ENCODE results near the gene CYP2J2.
A peak's percentile ranks its signal among the peaks of the same experiment; 100 is the strongest.
"Not testable (repeated sequence)": the region's sequence is repeated elsewhere in the genome, so short reads cannot be mapped to it uniquely, and the experiment has no call there.

Gene CYP2J2

DNA sequence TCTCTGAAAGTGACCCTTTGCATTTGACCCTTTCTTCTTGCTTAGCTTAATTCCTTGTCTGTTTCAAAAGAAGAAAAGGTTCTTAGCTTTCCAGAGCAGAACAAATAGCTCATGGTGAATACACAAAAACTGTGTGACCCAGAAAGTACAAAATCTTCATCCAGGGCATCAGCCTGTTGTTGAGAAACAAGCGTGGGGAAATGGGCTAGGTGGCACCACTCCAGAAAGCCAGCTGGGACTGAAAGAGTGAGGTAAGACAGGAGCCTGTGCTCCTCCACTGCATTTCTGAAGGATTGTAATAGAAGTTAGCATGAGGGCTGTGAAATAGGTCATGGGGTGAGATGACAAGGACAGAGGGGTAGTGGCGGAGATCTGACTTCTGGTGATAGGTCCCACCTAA is 45.8 kb downstream of the CYP2J2 start:
- peak in 4 of 42 donors; percentile 15 to 47 (median 18) for DNase-seq
- intact Hi-C loops (cut with DNase I) = loop anchor here (5.0 kb wide), 1 partner anchor 67 kb away; no protein-coding TSS in a partner anchor

DNA sequence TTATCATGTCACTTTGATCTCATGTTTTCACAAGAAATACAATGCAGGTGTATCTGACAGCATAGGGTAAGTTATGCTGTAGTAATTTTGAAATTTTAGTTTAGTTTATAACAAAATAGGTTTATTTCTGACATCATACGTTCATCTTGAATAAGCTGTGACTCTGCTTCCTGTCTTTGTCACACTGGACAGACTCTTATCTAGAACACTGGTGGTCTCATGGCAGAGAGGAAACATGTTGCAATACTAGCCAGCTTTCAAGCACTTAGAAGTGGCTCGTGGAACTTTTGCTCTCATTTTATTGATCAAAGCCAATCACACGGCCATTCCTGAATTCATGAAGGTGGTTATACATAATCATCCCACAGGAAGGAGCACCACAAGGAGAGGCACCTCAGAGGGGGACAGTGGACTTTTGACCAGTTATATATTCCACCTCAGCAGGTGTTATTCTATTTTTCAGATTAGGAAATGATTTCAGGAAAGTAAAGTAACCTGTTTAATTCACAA is 46.5 kb downstream of the CYP2J2 start:
- no peak for DNase-seq
- intact Hi-C loops (cut with DNase I) = loop anchor here (5.0 kb wide), 1 partner anchor 67 kb away; no protein-coding TSS in a partner anchor

DNA sequence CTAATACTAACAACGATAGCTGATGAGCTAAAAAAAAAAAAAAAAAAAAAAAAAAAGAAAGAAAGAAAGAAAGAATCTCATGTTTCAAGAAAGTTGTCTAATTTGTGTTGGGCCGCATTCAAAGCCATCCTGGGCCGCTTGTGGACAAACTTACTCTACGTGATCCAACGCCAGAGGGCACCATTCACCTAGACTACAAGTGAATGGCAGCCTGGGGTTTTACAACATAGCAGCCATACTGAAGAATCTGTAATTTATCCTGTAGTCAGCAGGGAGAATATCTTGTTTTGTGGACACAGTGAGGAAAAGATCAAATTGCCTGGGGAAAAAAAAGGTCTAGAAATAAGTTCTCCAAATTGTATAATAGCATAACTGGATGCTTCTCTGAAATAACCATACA is 47.0 kb downstream of the CYP2J2 start:
- DNase-seq = peak; percentile 50 to 92 (median 80)
- intact Hi-C loops (cut with DNase I) = no loop called here

DNA sequence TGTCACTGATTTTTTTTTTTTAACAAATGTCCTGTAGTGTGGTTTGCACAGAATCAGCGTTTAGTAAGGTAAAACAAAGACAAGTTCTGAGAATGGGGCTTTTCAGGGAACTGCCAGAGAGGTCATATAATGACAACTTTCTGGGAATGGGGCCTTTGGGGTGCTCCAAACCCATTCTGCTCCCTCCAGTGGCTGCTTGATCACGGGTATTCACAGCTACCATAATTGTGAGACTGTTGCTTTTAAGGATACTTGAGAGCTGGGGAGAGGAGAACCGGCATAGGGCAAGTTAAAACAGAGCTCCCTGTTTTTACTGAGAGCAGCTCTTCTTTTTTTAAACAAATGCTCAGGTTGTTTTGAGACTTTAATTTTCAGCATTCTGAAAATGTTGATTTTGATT is 48.2 kb downstream of the CYP2J2 start:
- DNase-seq = no peak
- intact Hi-C loops (cut with DNase I) = no loop called here

DNA sequence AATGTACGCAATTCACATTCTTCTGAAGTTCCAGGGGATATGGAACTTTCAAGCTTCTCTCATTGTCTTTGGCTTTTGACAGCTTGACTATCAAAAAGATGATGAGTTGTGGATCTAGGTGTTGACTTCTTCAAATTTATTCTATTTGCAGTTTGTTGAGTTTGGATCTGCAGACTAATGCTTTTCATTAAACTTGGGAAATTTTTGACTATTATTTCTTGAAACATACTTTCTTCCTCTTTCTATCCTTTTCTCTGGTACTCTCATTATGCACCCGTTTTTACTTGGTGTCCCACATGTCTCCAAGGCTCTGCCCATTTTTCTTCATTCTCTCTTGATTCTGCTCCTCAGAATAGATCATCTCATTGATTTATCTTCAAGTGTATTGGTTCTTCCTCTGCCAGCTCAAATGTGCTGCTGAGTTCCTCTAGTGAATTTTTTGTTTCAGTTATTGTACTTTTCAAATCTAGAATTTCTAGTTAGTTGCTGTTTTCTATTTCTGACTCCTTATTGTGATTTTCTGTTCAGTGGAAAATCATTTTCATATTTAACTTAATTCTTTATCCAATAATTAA is 49.4 kb downstream of the CYP2J2 start:
- intact Hi-C loops (cut with DNase I) = no loop called here
- DNase-seq = no peak

DNA sequence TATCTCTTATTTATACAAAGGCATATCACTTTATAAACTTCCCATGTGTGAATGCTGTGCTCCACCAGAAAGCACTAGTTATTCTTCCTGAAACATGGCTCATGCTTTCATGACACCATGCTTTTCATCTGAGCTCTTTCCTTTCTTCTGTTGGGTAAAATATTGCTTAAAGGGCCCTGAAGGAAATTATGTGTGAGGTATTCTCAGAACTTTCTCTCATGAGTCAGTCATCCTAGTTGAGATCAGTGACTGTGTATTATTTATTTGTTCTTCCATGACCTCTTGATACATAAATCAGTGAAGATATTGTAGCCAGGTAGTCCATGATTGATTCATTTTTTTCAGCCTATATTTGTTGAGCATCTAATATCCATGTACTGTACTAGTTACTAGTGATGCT is 54.8 kb downstream of the CYP2J2 start:
- intact Hi-C loops (cut with DNase I) = no loop called here
- no peak for DNase-seq

DNA sequence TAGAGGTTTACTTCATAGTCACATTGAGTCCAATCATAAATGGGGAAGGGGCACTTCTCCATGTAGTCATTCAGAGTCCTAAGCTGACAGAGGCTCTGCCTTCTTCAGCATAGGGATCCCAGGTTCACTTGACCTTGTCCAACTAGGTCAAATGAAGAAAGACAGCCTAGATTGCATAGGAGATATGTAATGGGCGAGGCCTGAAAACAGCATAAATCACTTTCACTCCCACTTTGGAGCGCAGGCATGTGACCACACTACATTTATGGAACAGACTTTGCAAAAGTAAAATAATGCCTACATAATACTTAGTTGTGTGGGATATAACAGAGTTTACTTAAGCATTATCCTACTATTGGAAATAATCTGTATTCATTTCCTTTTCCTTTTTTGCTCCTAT is 60.1 kb downstream of the CYP2J2 start:
- intact Hi-C loops (cut with DNase I) = no loop called here
- no peak for DNase-seq

DNA sequence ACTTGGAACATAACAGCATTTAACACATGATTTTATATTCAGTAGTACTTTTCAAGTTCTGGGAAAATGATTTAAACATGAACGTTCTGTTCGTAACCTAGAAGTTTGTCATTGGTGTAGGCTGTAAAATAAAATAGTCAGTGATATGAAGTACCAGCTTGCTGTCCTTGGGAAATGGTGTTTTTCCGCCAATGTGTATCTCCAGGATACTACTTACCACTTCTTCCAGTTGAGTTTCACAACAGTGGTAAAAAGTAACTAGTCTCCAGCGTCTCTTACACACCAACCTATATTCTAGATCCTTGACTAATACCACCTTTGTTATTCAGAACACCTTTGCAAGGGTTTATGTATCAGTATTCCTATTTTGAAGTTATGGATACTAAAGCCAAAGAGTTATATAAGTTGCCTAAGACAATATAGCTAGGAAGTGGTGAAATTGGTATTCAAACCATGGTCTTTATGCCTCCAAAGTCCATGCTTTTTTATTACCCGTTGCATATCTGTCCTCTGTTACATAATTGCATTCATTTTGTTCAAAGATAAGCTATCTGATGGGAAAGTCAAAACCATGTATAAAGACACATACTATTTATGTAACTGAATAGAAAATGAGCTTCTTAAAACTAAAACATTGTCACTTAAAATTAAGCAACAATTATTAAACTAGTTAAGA is 68.8 kb downstream of the CYP2J2 start:
- DNase-seq = no peak
- intact Hi-C loops (cut with DNase I) = no loop called here

DNA sequence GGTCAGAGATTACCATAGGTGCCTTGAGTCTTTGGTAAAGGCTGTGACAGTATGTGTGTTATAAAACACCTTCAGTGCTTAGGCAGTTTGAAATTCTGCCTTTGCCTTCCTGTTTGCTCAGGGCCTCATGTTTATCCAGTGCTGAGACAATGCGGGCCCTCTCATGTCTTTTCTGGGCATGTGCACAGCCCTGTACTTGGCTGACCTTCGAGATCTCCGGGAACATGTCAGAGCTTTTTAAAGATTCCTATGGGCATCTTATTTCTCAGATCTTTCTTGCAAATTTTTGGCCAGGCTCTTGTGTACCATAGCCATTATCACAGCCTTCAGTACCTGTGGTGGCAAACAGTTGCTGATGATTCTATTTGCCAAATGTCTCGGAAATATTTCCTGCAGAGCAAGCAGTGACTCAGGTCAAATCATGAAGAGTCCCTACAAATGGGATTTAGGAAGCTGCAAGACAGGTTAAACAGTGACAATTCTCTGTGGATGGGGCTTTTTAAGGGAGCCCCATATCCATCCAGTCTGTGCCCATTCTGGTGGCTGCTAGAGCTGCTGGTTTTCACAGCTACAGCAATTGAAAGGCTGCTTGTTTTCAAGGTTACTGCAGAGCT is 69.7 kb downstream of the CYP2J2 start:
- no peak for DNase-seq
- intact Hi-C loops (cut with DNase I) = no loop called here

DNA sequence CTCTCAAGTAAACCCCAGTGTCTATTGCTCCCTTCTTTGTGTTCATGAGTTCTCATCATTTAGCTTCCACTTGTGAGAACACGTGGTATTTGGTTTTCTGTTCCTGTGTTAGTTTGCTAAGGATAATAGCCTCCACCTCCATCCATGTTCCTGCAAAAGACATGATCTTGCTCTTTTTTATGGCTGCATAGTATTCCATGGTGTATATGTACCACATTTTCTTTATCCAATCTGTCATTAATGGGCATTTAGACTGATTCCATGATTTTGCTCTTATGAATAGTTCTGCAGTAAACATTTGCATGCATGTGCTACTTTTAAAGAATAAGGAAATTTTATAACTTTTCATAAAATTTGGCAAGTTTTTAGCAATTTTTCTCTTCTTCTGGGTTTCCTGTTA is 71.3 kb downstream of the CYP2J2 start:
- DNase-seq; intact Hi-C loops (cut with DNase I): not testable (repeated sequence)

DNA sequence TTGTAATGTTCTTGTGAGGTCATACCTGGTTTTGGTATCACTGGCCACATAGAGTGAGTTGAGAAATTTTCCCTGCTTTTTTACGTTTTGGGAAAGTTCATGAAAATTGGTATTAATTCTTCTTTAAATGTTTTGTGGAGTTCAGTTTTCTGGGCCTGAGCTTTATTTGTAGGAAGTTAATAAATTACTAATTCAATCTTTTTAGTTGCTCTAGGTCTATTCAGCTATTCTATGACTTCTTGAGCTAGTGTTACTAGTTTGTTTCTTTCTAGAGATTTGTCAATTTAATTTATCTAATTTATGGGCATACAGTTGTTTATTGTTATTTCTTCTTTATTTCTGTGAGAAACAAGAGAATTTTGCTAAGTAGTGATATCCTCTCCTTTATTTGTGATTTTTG is 74.5 kb downstream of the CYP2J2 start:
- intact Hi-C loops (cut with DNase I) = no loop called here
- DNase-seq = no peak

DNA sequence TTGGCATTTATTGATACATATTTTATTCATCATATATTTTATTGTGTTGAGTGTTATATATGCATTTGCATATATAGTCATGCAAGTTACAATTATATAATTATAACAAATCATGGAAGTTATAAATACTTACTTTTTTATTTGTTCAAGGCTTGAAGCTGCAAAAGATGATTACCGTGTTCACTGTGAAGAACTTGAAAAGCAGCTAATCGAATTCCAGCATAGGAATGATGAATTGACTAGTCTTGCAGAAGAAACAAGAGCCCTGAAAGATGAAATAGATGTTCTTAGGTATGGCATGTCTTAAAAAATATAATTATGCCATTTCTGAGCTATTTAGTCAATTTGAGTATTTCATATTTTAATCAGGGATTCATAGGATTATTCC is 79.7 kb downstream of the CYP2J2 start:
- no peak for DNase-seq
- intact Hi-C loops (cut with DNase I) = no loop called here

DNA sequence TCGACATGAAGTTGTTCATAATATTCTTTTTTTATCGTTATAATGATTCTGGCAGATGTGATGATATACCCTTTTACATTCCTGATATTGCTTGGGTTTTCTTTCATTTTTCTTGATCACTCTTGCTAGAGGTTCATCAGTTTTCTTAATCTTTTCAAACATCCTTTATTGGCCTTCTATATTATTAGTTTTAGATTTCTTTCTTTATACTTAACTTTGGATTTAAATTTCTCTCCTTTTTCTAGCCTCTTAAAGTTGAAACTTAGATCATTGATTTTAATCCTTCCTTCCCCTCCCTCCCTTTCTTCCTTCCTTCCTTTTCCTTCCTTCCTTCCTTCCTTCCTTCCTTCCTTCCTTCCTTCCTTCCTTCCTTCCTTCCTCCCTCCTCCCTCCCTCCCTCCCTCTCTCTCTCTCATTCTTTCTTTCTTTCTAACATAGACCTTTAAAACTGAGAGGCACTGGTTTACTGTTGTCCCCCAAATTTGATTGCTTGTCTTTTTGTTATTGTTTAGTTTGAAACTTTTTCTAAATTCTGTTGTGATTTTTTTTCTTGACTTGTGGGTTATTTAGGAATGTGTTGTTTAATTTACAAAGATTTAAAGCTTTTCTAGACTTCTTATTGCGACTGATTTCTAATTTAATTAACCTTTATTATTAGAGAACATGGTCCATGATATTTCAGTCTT is 80.2 kb downstream of the CYP2J2 start:
- intact Hi-C loops (cut with DNase I) = no loop called here
- DNase-seq = no peak

DNA sequence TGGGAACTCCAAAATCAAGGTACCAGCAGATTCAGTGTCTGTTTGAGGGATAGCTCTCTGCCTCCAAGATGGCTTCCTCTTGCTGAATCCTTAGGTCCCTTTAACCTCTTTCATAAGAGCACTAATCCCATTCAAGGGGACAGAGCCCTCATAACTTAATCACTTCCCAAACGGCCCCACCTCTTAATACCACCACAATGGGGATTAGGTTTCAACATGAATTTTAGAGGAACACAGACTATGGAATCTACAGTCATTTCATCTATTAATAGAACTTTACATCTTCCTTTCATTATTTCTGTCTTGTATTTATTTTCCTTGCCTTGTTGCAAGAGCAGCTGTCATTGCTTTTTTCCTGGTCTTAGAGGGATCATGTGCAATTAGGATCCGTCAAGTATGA is 81.5 kb downstream of the CYP2J2 start:
- intact Hi-C loops (cut with DNase I) = no loop called here
- DNase-seq = no peak
